Measurements from ENCODE around the gene DRAM1. TPM values are rescaled to one million over a fixed set of nuclear protein-coding genes. Genes with fewer than 3 reads are reported as not detected.

DRAM1 gene
- total RNA-seq, 1 donor from 2014 or later: 148 TPM

DNA sequence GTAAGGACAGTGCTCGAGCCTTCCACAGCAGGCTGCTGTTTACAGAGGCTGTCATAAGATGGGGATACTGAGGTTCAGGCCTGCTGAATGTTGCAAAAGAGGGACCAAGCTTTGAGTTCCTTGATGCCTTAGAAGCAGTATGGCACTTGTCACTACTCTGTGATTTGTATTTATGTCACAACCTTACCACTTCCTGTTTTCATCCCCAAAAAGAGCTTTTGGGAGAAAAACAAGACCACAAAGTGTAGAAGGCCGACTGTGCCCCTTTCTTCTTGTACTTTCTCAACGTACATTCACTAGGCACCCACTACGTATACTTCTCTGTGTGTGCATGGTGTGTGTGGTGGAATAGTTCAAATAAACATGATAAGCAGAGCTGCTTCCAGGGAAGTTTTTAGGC lies 90.1 kb downstream of the DRAM1 start:
- Histone ChIP-seq H3K36me3 (no peaks in the 10 kb centered on the region), H3K4me1 (no peaks in the 10 kb centered on the region), H3K27ac (no peak overlapping the region), H3K4me3 (no peak overlapping the region), H3K27me3 (ENCODE audit: low read depth) (no peaks in the 10 kb centered on the region), H3K9me3 (no peaks in the 10 kb centered on the region)
- intact Hi-C loops (cut with DNase I): no loop called here
- no peak for DNase-seq
- no peak for ATAC-seq
- TF ChIP-seq, protein P1, sequence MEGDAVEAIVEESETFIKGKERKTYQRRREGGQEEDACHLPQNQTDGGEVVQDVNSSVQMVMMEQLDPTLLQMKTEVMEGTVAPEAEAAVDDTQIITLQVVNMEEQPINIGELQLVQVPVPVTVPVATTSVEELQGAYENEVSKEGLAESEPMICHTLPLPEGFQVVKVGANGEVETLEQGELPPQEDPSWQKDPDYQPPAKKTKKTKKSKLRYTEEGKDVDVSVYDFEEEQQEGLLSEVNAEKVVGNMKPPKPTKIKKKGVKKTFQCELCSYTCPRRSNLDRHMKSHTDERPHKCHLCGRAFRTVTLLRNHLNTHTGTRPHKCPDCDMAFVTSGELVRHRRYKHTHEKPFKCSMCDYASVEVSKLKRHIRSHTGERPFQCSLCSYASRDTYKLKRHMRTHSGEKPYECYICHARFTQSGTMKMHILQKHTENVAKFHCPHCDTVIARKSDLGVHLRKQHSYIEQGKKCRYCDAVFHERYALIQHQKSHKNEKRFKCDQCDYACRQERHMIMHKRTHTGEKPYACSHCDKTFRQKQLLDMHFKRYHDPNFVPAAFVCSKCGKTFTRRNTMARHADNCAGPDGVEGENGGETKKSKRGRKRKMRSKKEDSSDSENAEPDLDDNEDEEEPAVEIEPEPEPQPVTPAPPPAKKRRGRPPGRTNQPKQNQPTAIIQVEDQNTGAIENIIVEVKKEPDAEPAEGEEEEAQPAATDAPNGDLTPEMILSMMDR (IDR thresholded peaks at IDR 0.05): no peak

DNA sequence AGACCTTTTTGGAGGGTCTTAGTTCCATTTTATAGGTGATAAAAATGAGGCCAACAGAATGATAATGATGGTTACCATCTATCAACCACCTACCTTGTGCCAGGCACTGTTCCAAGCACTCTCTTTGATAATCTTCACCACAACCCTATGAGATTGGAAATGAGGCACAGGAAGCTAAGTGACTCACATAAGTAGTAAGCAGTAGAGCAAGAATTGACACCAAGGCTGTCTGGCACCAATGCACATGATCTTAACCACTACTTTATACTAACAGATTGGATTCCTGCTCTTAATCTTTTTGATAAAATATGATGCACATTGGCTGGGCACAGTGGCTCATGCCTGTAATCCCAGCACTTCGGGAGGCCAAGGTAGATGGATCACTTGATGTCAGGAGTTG lies 91.4 kb downstream of the DRAM1 start:
- Histone ChIP-seq H3K9me3 (no peaks in the 10 kb centered on the region), H3K27me3 (ENCODE audit: low read depth) (no peaks in the 10 kb centered on the region), H3K4me1 (no peaks in the 10 kb centered on the region), H3K36me3 (no peaks in the 10 kb centered on the region), H3K4me3 (no peak overlapping the region), H3K27ac (no peak overlapping the region)
- ATAC-seq: no peak
- intact Hi-C loops (cut with DNase I): no loop called here
- TF ChIP-seq, protein P1 (IDR thresholded peaks at IDR 0.05): no peak
- DNase-seq: no peak

Other genes with a start within 250 kb of the DRAM1 start
- gene CHPT1, start 179.9 kb upstream of the DRAM1 start, total RNA-seq: 65.3 TPM
- 0.71 TPM for gene SYCP3, start 138.1 kb upstream of the DRAM1 start, total RNA-seq
- 59.2 TPM for gene GNPTAB, start 46.6 kb upstream of the DRAM1 start, total RNA-seq
- 38.2 TPM for gene WASHC3, start 184.4 kb downstream of the DRAM1 start, total RNA-seq
- 19.1 TPM for gene NUP37, start 242.5 kb downstream of the DRAM1 start, total RNA-seq
- 1.7 TPM for gene PARPBP, start 242.6 kb downstream of the DRAM1 start, total RNA-seq